ENCODE data around the gene MAML2. TPM values are rescaled to one million over a fixed set of nuclear protein-coding genes. Genes with fewer than 3 reads are reported as not detected.

The MAML2 gene
- total RNA-seq, 1 experiment from 2014 or later = 28.3 TPM

- no peak overlapping the region for H2AFZ ChIP-seq
- no peaks in the 10 kb centered on the region for H3K9me2 ChIP-seq (ENCODE audit: insufficient read depth)
- H3K4me3 ChIP-seq = no peak overlapping the region
- peaks cover 86% of the 10 kb centered on the region for H3K79me2 ChIP-seq (ENCODE audit: low read depth)
- peaks cover 35% of the 10 kb centered on the region for H3K4me1 ChIP-seq (replicated peaks; ENCODE audit: insufficient read depth)
- intact Hi-C loops (cut with micrococcal nuclease; ENCODE audit: unreplicated experiment) = no loop called here
- H3K9me3 ChIP-seq (ENCODE audit: insufficient read depth, low read depth) = no peaks in the 10 kb centered on the region
- TF ChIP-seq CTCF (conservative IDR thresholded peaks at IDR 0.05) (no peak), EZH2 (IDR thresholded peaks at IDR 0.05; ENCODE audit: low read depth) (no peak)
- H3K4me2 ChIP-seq = no peak overlapping the region
- peaks cover 22% of the 10 kb centered on the region for H3K36me3 ChIP-seq (ENCODE audit: low read depth)
- BruUV-seq (replicated peaks) = no TSS peak
- CTCF ChIA-PET = no interaction called here
- H4K20me1 ChIP-seq (ENCODE audit: insufficient read depth) = no peaks in the 10 kb centered on the region
- peaks cover 36% of the 10 kb centered on the region for H3F3A ChIP-seq (ENCODE audit: insufficient read depth, low read depth)
- POLR2A ChIA-PET (ENCODE audit: unreplicated experiment) = no interaction called here
- no peaks in the 10 kb centered on the region for H3K27me3 ChIP-seq (ENCODE audit: insufficient read depth, low read depth)
- no peak overlapping the region for H3K27ac ChIP-seq
- DNase-seq = no peak
Measured at GRCh38 chr11:96204721-96205459, 138.1 kb downstream of the MAML2 start.

GRCh38 chr11:96204366-96204659 is 138.7 kb downstream of the MAML2 start:
- H3K36me3 ChIP-seq (ENCODE audit: low read depth) = peaks cover 25% of the 10 kb centered on the region
- H3K9me2 ChIP-seq (ENCODE audit: insufficient read depth) = no peaks in the 10 kb centered on the region
- no peak overlapping the region for H3K4me2 ChIP-seq
- CTCF ChIA-PET = no interaction called here
- no peaks in the 10 kb centered on the region for H3K9me3 ChIP-seq (ENCODE audit: insufficient read depth, low read depth)
- no peak overlapping the region for H3K4me3 ChIP-seq
- POLR2A ChIA-PET (ENCODE audit: unreplicated experiment) = no interaction called here
- H3F3A ChIP-seq (ENCODE audit: insufficient read depth, low read depth) = peaks cover 36% of the 10 kb centered on the region
- H3K79me2 ChIP-seq (ENCODE audit: low read depth) = peaks cover 86% of the 10 kb centered on the region
- H3K4me1 ChIP-seq (replicated peaks; ENCODE audit: insufficient read depth) = peaks cover 38% of the 10 kb centered on the region
- no TSS peak for BruUV-seq (replicated peaks)
- no peak overlapping the region for H3K27ac ChIP-seq
- no peaks in the 10 kb centered on the region for H4K20me1 ChIP-seq (ENCODE audit: insufficient read depth)
- DNase-seq = no peak
- TF ChIP-seq EZH2 (IDR thresholded peaks at IDR 0.05; ENCODE audit: low read depth) (no peak), CTCF (conservative IDR thresholded peaks at IDR 0.05) (no peak)
- intact Hi-C loops (cut with micrococcal nuclease; ENCODE audit: unreplicated experiment) = no loop called here
- H3K27me3 ChIP-seq (ENCODE audit: insufficient read depth, low read depth) = no peaks in the 10 kb centered on the region
- H2AFZ ChIP-seq = no peak overlapping the region

GRCh38 chr11:96203567-96204365 is 139.2 kb downstream of the MAML2 start:
- Histone ChIP-seq H2AFZ (no peak overlapping the region), H3K9me2 (ENCODE audit: insufficient read depth) (no peaks in the 10 kb centered on the region), H3K79me2 (ENCODE audit: low read depth) (peaks cover 82% of the 10 kb centered on the region), H3K4me3 (no peak overlapping the region), H3K36me3 (ENCODE audit: low read depth) (peaks cover 24% of the 10 kb centered on the region), H4K20me1 (ENCODE audit: insufficient read depth) (no peaks in the 10 kb centered on the region), H3K4me1 (replicated peaks; ENCODE audit: insufficient read depth) (peaks cover 35% of the 10 kb centered on the region), H3K9me3 (ENCODE audit: insufficient read depth, low read depth) (no peaks in the 10 kb centered on the region), H3K27ac (no peak overlapping the region), H3K4me2 (no peak overlapping the region), H3K27me3 (ENCODE audit: insufficient read depth, low read depth) (no peaks in the 10 kb centered on the region), H3F3A (ENCODE audit: insufficient read depth, low read depth) (peaks cover 30% of the 10 kb centered on the region)
- no TSS peak for BruUV-seq (replicated peaks)
- no peak for DNase-seq
- ChIA-PET POLR2A (ENCODE audit: unreplicated experiment) (no interaction called here), CTCF (no interaction called here)
- intact Hi-C loops (cut with micrococcal nuclease; ENCODE audit: unreplicated experiment) = loop anchor here (1.0 kb wide), 1 partner anchor 212 kb away; no protein-coding TSS in a partner anchor
- TF ChIP-seq EZH2 (IDR thresholded peaks at IDR 0.05; ENCODE audit: low read depth) (no peak), CTCF (conservative IDR thresholded peaks at IDR 0.05) (no peak)

All from PC-9 (cell line).